Fibroblast of pulmonary artery (primary cell): ENCODE measurements around the gene CNTN2.

Source experiments
- DNase-seq: peaks from one replicate; pipeline ENCODE4 v3.0.0-alpha.2; 2010; ENCODE audit warnings: low read depth
- H3K4me3 ChIP-seq: replicated peaks from 2 replicates; pipeline ENCODE4 v1.5.1; 2011; ENCODE audit warnings: low read depth, mild to moderate bottlenecking, control low read depth, low read length, moderate library complexity
- TF ChIP-seq, protein P1 (sequence below): IDR thresholded peaks from 2 replicates; pipeline ENCODE4 v1.5.1; 2011; ENCODE audit warnings: mild to moderate bottlenecking, control low read depth, low read length, inconsistent platforms; ENCODE audit errors: missing control alignments

Gene CNTN2

GRCh38 chr1:205048382-205048781, 5.4 kb downstream of the CNTN2 start:
- TF ChIP-seq, protein P1, sequence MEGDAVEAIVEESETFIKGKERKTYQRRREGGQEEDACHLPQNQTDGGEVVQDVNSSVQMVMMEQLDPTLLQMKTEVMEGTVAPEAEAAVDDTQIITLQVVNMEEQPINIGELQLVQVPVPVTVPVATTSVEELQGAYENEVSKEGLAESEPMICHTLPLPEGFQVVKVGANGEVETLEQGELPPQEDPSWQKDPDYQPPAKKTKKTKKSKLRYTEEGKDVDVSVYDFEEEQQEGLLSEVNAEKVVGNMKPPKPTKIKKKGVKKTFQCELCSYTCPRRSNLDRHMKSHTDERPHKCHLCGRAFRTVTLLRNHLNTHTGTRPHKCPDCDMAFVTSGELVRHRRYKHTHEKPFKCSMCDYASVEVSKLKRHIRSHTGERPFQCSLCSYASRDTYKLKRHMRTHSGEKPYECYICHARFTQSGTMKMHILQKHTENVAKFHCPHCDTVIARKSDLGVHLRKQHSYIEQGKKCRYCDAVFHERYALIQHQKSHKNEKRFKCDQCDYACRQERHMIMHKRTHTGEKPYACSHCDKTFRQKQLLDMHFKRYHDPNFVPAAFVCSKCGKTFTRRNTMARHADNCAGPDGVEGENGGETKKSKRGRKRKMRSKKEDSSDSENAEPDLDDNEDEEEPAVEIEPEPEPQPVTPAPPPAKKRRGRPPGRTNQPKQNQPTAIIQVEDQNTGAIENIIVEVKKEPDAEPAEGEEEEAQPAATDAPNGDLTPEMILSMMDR = no peak
- H3K4me3 ChIP-seq = no peak overlapping the region
- no peak for DNase-seq

GRCh38 chr1:205049479-205049878, 6.5 kb downstream of the CNTN2 start:
- TF ChIP-seq, protein P1 = no peak
- H3K4me3 ChIP-seq = no peak overlapping the region
- DNase-seq = no peak

- no peak for DNase-seq
- TF ChIP-seq, protein P1 = no peak
- no peak overlapping the region for H3K4me3 ChIP-seq
These were observed 9.7 kb downstream of the CNTN2 start for GRCh38 chr1:205052690-205053089.

- DNase-seq = no peak
- TF ChIP-seq, protein P1 = no peak
- no peak overlapping the region for H3K4me3 ChIP-seq
These were observed 10.3 kb downstream of the CNTN2 start for GRCh38 chr1:205053296-205053695.

DNA sequence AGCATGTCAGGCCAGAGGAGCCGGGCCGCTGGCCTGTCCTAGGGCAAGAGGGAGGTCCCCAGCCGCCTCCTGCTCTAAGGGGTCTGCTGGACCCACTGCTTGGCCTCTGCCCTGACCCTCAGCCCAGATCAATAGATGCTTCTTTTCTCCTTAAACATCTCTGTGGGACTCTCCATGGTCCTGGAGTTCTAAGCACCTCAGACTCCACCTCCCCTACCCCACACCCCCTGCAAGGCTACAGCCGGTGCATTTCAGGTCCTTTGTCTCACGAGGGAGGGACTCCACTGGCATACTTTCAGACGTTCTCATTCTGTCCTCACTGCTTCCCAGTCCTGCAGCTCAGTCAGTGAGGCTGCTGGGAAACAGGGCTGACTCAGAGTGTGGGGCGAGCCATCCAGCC, 11.0 kb downstream of the CNTN2 start:
- no peak for DNase-seq
- no peak overlapping the region for H3K4me3 ChIP-seq
- TF ChIP-seq, protein P1 = no peak

DNA sequence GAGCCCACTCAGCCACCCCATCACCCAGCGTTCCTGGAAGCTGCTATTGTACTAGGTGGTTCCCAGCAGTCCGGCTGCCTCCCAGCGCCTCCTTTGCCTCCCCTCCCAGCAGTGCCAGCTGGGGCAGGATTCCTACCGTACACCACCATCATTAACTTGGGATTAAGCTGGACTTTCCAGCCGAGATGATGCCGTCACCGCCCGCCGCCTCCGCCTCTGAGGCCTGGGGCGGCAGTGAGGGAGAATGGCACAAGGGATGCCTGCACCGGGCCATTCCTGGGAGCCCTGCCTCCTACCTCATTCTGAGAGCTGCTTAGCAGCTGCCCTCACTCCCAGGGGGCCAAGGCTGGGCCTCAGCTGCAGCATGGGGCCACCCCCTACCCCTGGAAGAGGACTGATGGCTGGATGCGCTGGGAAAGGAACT, 13.2 kb downstream of the CNTN2 start:
- DNase-seq = no peak
- no peak overlapping the region for H3K4me3 ChIP-seq
- TF ChIP-seq, protein P1 = no peak

- TF ChIP-seq, protein P1 = no peak
- no peak overlapping the region for H3K4me3 ChIP-seq
- DNase-seq = no peak
These were observed 14.1 kb downstream of the CNTN2 start for GRCh38 chr1:205056956-205057568.
